Medulla oblongata (tissue), 1 donor: Measurements from ENCODE around the gene TBC1D24.
"Not testable (repeated sequence)": the region's sequence is repeated elsewhere in the genome, so short reads cannot be mapped to it uniquely, and the experiment has no call there.

Experiments
- DNase-seq: peaks from one replicate; pipeline ENCODE4 v3.0.0-alpha.2; 2015; ENCODE audit errors: extremely low spot score

TBC1D24 gene

DNA sequence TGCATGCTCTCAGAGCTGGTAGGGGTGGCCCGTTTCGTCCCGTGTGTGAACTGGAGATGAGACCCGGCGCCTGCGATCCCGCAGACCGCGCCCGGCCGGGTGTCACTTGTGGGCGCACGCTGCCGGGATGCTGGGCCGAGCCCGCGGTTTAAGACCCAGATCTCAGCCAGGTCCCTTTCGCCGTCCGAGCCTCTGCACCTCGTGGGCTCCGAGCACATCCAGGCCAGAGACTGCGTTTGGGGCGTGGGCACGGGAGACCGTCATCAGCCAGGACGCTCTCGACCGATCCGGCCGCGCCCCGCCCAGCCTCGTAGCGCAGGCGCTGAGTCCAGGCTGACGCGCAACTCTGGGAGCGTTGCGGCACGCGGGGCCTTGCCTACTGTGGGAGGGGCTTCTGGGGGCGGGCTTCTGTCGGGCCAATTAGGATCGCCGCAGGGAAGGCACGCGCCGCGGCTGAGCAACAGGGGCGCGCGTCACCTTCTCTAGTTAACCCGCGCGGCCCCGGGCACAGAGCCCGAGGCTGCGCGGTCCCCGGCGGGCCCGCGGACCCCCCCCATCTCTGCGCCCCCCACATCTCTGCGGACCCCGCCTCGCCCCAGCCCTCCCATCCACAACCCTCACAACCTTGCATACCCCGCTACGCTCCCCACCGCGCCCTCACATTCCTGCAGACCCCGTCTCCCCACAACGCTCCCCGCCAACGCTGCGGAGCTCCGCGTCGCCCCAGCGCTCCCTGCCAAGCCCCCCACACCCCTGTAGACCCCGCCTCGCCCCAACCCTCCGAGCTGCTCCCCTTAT is 57.0 kb downstream of the TBC1D24 start:
- peak; percentile 98 for DNase-seq

DNA sequence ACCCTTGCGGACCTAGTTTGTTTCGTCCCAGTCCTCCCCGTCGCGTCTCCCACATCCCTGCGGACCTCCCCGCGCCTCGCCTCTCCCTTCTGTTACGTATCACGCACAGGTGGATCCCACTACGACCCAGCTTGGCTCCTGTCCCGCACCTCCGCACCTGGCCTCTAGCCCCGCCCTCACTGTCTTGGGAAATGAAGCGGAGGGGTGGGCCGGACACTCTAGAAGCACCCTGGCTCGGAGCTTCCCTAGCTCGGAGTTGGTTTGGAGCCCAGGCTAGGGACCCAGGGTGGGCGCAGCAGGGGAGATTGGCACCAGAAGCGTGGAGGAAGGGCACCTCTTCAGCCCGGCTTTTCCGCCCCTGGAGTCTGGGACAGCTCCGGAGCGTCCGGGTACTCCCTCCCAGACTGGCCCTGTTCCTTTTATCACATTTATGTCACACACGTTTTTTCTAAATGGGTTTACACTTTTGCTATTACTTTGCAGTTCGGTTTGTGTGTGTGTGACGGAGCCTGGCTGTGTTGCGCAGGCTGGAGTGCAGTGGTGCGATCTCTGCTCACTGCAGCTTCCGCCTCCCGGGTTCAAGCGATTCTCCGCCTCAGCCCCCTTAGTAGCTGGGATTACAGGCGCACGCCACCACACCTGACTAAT is 57.7 kb downstream of the TBC1D24 start:
- peak; percentile 64 for DNase-seq

- DNase-seq, result not testable (repeated sequence)
These were observed 58.3 kb downstream of the TBC1D24 start for GRCh38 chr16:2533142-2533755.

DNA sequence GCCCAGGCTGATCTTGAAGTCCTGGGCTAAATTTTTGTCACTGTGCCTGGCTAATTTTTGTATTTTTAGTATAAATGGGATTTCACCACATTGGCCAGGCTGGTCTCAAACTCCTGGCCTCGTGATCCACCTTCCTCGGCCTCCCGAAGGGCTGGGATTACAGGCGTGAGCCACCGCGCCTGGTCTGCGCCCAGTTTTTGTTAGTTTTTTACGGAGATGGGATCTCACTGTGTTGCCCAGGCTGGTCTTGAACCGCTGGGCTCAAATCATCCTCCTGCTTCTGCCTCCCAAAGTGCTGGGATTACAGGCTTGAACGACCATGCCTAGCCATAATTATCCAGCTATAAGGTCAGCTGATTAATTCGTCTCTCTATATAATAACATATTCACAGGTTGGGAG is 59.0 kb downstream of the TBC1D24 start:
- no peak for DNase-seq

- DNase-seq, result not testable (repeated sequence)
These were observed 59.4 kb downstream of the TBC1D24 start for GRCh38 chr16:2534335-2534734.

- no peak for DNase-seq
These were observed 60.7 kb downstream of the TBC1D24 start for GRCh38 chr16:2535625-2536013.

DNA sequence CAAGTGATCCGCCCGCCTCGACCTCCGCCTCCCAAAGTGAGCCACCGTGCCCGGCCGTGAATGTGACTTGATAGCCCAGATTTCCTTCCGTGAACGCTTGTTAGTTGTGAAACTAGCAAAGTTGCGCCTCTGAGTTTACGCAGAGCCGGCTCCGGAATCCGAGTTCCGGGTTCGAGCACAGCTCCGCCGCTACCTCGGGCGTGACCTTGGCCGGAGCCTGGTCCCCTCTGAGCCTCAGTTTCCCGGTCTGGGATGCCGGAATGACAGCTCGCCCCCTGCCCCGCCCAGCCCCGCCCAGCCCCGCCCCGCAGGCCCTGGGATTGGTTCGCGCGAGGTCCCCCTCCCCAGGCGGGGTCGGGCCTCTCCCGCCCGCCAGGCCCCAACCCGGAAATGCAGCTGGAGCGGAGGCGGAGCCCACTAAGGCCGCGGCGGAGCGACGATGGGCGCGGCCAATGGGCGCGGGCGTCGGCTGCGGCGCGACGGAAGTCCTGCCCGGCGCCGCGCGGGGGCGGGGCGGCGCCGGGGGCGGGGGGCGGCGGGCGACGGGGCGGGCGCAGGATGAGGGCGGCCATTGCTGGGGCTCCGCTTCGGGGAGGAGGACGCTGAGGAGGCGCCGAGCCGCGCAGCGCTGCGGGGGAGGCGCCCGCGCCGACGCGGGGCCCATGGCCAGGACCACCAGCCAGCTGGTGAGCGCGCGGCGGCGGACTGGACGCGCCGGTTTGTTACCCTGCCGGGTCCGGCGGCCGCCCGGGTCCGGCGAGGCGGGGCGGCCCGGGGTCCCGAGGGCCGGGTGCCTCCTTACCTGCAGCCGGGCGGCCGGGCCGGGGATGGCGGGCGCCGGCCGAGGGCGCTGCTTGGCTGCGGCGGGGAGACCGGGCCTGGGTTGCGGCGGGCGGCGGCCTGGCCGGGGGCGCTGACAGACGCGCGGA is 62.8 kb downstream of the TBC1D24 start, which contains the start of gene PDPK1:
TSS of gene PDPK1 (plus strand) at position 571 of the 929 bp plus-strand sequence. CDS start at position 663, 92 bp downstream.
- DNase-seq, result peak; percentile 97

- DNase-seq, result not testable (repeated sequence)
These were observed 64.4 kb downstream of the TBC1D24 start for GRCh38 chr16:2539192-2539844.

GRCh38 chr16:2539845-2540458 is 65.0 kb downstream of the TBC1D24 start:
- not testable (repeated sequence) for DNase-seq

DNA sequence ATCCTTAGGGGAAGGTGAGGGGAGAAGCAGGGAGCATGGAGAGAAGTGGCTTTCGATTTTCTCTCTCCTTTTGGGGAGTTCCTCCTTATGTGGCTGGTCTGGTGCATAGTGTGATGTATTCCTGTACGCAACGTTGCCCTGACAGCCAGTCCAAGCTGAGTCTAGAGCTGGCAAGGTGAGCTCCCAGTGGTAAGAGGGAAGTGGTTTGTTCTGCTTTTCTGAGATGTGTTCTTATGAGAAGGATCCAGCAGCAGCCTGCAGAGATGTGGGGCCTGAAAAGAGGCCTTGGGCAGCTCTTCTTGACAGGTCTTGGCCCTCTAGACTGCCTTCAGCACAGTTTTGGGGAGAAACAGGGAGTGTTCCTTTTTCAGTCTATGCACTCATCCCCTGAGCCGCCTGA is 66.0 kb downstream of the TBC1D24 start:
- DNase-seq, result not testable (repeated sequence)

- not testable (repeated sequence) for DNase-seq
These were observed 66.5 kb downstream of the TBC1D24 start for GRCh38 chr16:2541409-2541808.

DNA sequence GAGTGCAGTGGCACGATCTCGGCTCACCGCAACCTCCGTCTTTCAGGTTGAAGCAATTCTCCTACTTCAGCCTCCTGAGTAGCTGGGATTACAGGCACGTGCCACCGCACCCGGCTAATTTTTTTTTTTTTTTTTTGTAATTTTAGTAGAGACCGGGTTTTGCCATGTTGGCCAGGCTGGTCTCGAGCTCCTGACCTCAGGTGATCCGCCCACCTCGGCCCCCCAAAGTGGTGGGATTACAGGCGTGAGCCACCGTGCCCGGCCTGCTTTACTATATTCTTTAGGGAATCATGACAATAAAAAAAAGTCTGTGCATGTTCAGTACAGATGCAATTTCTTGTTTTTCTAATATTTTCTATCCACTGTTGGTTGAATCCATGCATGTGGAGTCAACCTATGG is 68.8 kb downstream of the TBC1D24 start:
- not testable (repeated sequence) for DNase-seq

- DNase-seq, result not testable (repeated sequence)
These were observed 75.5 kb downstream of the TBC1D24 start for GRCh38 chr16:2550283-2550878.

- DNase-seq, result not testable (repeated sequence)
These were observed 76.5 kb downstream of the TBC1D24 start for GRCh38 chr16:2551420-2551889.

DNA sequence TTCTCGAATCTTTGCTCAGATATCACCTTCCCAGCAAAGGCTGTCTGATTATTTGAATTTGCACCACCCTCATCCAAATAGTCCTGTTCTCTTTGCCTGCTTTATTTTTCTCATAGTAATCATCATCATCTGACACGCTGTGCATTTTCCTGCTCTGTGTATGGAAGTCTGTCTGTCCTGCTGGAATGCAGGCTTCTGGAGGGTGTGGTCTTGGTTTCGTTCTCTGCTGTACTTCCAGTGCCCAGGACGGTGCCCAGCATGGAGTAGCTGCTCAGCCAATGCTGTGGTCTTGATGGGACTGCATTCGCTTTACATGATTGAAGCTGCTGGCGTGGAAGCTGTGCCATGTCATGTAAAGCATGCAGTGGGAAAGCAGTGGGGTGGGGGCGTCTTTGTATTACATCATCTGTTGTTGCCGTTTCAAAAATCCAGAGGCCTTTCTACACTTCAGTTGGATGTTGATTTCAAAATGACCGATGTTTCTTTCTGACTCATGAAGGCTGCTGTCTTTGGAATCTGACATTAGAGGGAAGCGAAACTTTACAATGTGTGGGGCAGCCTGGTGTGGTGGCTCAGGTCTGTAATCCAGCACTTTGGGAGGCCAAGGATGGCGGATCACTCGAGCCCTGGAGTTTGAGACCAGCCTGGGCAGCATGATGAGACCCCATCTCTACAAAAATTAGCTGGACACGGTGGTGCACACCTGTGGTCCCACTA is 79.9 kb downstream of the TBC1D24 start:
- not testable (repeated sequence) for DNase-seq
